Natural killer cell (primary cell): ENCODE results near the gene RNASE12. TPM values are rescaled to one million over a fixed set of nuclear protein-coding genes. Genes with fewer than 3 reads are reported as not detected.
A peak's percentile ranks its signal among the peaks of the same experiment; 100 is the strongest.

Experiments
- ATAC-seq, 3 donors: fragments of 150-1000 bp in 2 of 3; fragments of 200-7000 bp in 1 of 3; cut with Tn5 transposase; 1 replicate in 1 of 3; 2 replicates in 2 of 3; pipeline ENCODE4 v1.10.0; 2021; ENCODE audit warnings: mild to moderate bottlenecking in 2 of 3, moderate library complexity in 2 of 3
- DNase-seq, 2 donors: peaks; one replicate each; pipeline versions ENCODE4 v3.0.0 to v3.0.0-alpha.2; 2013 to 2021; ENCODE audit warnings: mixed read lengths in 1 of 2
- H3K27ac ChIP-seq: one replicate; pipeline ENCODE4 v1.5.1; 2013; ENCODE audit warnings: mild to moderate bottlenecking, low read length
- H3K27me3 ChIP-seq: one replicate; pipeline ENCODE4 v1.6.1; 2013; ENCODE audit warnings: low read length; ENCODE audit not compliant: control insufficient read depth, insufficient read depth
- H3K36me3 ChIP-seq: one replicate; pipeline ENCODE4 v1.6.1; 2013; ENCODE audit warnings: low read length; ENCODE audit not compliant: control insufficient read depth, insufficient read depth
- H3K4me1 ChIP-seq: one replicate; pipeline ENCODE4 v1.6.1; 2013; ENCODE audit warnings: low read length; ENCODE audit not compliant: control insufficient read depth, insufficient read depth
- H3K4me3 ChIP-seq: one replicate; pipeline ENCODE4 v1.5.1; 2013; ENCODE audit warnings: low read length
- H3K9me3 ChIP-seq: one replicate; pipeline ENCODE4 v1.6.1; 2013; ENCODE audit warnings: low read length; ENCODE audit not compliant: control insufficient read depth, insufficient read depth
- H3K27ac Mint-ChIP-seq, 2 donors: one replicate each; pipeline ENCODE4 v1.8.0; 2022; ENCODE audit warnings: mild to moderate bottlenecking in 2 of 2, mixed read lengths in 2 of 2, moderate library complexity in 1 of 2
- H3K27me3 Mint-ChIP-seq, 2 donors: one replicate each; pipeline ENCODE4 v1.8.0; 2022; ENCODE audit warnings: low read depth in 2 of 2, mixed read lengths in 2 of 2
- H3K36me3 Mint-ChIP-seq: one replicate; pipeline ENCODE4 v1.8.0; 2022; ENCODE audit warnings: mixed read lengths
- H3K4me1 Mint-ChIP-seq, 2 donors: one replicate each; pipeline ENCODE4 v1.8.0; 2022; ENCODE audit warnings: mixed read lengths in 2 of 2
- H3K4me3 Mint-ChIP-seq: one replicate; pipeline ENCODE4 v1.8.0; 2022; ENCODE audit warnings: mild to moderate bottlenecking, moderate library complexity, mixed read lengths
- H3K9me3 Mint-ChIP-seq, 2 donors: one replicate each; pipeline ENCODE4 v1.8.0; 2022; ENCODE audit warnings: mixed read lengths in 2 of 2
- CTCF ChIP-seq: fragments of 200-600 bp; IDR thresholded peaks from one replicate; pipeline ENCODE4 v1.8.0; 2022; ENCODE audit warnings: antibody characterized with exemption
- WGBS: methylation state at CpG from one replicate; pipeline ENCODE4 v1.1.7; 2013; ENCODE audit warnings: missing lambda C conversion rate; ENCODE audit not compliant: insufficient coverage; 5-methylcytosine and 5-hydroxymethylcytosine counted together
- intact Hi-C: fragments of 100-400 bp; cut with micrococcal nuclease; formaldehyde crosslinking; loops from one replicate; pipeline ENCODE4 v1.14.2; 2022
- total RNA-seq, 4 donors: library from RNA; stranded (reverse); fragments of 120-200 nt in 1 of 4; gene quantifications; one replicate each; pipeline versions ENCODE4 v1.2.3 to v1.2.4, GENCODE V29; 2013 to 2022

Gene RNASE12
- total RNA-seq, 3 donors from 2014 or later (not counting 1 experiment from before 2014, with no cell fraction given): not detected

GRCh38 chr14:20606902-20607242, 15.7 kb upstream of the RNASE12 start:
- no peaks in the 10 kb centered on the region for H3K27me3 ChIP-seq
- intact Hi-C loops: no loop called here
- no peaks in the 10 kb centered on the region for H3K9me3 ChIP-seq
- WGBS: no CpG with 5 or more reads among the region's 2 CpGs
- no peak overlapping the region for H3K4me3 ChIP-seq
- ATAC-seq (no peak), DNase-seq (no peak)
- H3K4me1 ChIP-seq: peaks cover 7% of the 10 kb centered on the region
- H3K27ac Mint-ChIP-seq: peak overlapping the region in 1 of 2 donors; percentile 10
- no peak overlapping the region for H3K4me3 Mint-ChIP-seq
- H3K4me1 Mint-ChIP-seq: no peaks in the 10 kb centered on the region
- no peaks in the 10 kb centered on the region for H3K27me3 Mint-ChIP-seq
- no peaks in the 10 kb centered on the region for H3K9me3 Mint-ChIP-seq
- no peaks in the 10 kb centered on the region for H3K36me3 ChIP-seq
- TF ChIP-seq CTCF: no peak
- H3K36me3 Mint-ChIP-seq: no peaks in the 10 kb centered on the region
- H3K27ac ChIP-seq: no peak overlapping the region

GRCh38 chr14:20606190-20606901, 15.2 kb upstream of the RNASE12 start:
- Mint-ChIP-seq H3K27ac (no peak overlapping the region), H3K9me3 (no peaks in the 10 kb centered on the region), H3K27me3 (no peaks in the 10 kb centered on the region), H3K4me1 (no peaks in the 10 kb centered on the region), H3K36me3 (no peaks in the 10 kb centered on the region), H3K4me3 (no peak overlapping the region)
- intact Hi-C loops: no loop called here
- H3K9me3 ChIP-seq: no peaks in the 10 kb centered on the region
- H3K4me3 ChIP-seq: no peak overlapping the region
- WGBS: 67% methylated on average over 8 of the region's 8 CpGs
- H3K27ac ChIP-seq: no peak overlapping the region
- DNase-seq (no peak), ATAC-seq (no peak)
- TF ChIP-seq CTCF: no peak
- H3K36me3 ChIP-seq: no peaks in the 10 kb centered on the region
- H3K4me1 ChIP-seq: peaks cover 7% of the 10 kb centered on the region
- H3K27me3 ChIP-seq: no peaks in the 10 kb centered on the region

GRCh38 chr14:20603813-20604690, 12.9 kb upstream of the RNASE12 start:
- intact Hi-C loops: no loop called here
- H3K36me3 Mint-ChIP-seq: no peaks in the 10 kb centered on the region
- 90% methylated on average over 13 of the region's 13 CpGs for WGBS
- Histone ChIP-seq H3K36me3 (no peaks in the 10 kb centered on the region), H3K4me3 (no peak overlapping the region), H3K4me1 (no peaks in the 10 kb centered on the region), H3K27ac (no peak overlapping the region), H3K9me3 (no peaks in the 10 kb centered on the region), H3K27me3 (no peaks in the 10 kb centered on the region)
- H3K4me1 Mint-ChIP-seq: no peaks in the 10 kb centered on the region
- H3K9me3 Mint-ChIP-seq: no peaks in the 10 kb centered on the region
- no peak overlapping the region for H3K27ac Mint-ChIP-seq
- DNase-seq (no peak), ATAC-seq (no peak)
- no peak for TF ChIP-seq CTCF
- no peaks in the 10 kb centered on the region for H3K27me3 Mint-ChIP-seq
- H3K4me3 Mint-ChIP-seq: no peak overlapping the region
